Pancreas (tissue), 10 donors: ENCODE results near the gene UTRN. TPM values are rescaled to one million over a fixed set of nuclear protein-coding genes. Genes with fewer than 3 reads are reported as not detected.

Experiments used
- ATAC-seq, 4 donors: fragments of 200-7000 bp; cut with Tn5 transposase; one replicate each; pipeline versions ENCODE4 v1.8.0 to v1.9.1; 2020; ENCODE audit warnings: mild to moderate bottlenecking in 4 of 4, moderate library complexity in 4 of 4
- DNase-seq, 6 donors: peaks; one replicate each; pipeline ENCODE4 v3.0.0-alpha.2; 2020
- FAIRE-seq: peaks from 2 replicates; lab custom pipeline; 2012; peaks lifted over from hg19 to GRCh38; lab: Jason Lieb, UNC
- H3K27ac ChIP-seq, 4 donors: fragments of 200-600 bp; sonication (generic); 1 replicate in 3 of 4; 2 replicates in 1 of 4; pipeline versions ENCODE4 v1.5.0 to v1.8.0; 2020
- H3K27me3 ChIP-seq, 4 donors: fragments of 200-600 bp; one replicate each; pipeline ENCODE4 v1.8.0; 2021
- H3K36me3 ChIP-seq, 3 donors: fragments of 200-600 bp; sonication (generic) in 1 of 3; one replicate each; pipeline versions ENCODE4 v1.5.0 to v1.8.0; 2020 to 2021
- H3K4me1 ChIP-seq, 3 donors: fragments of 200-600 bp; one replicate each; pipeline ENCODE4 v1.8.0; 2021
- H3K4me3 ChIP-seq, 4 donors: fragments of 200-600 bp; sonication (generic) in 2 of 4; one replicate each; pipeline versions ENCODE4 v1.5.0 to v1.8.0; 2020 to 2021
- H3K9me3 ChIP-seq, 4 donors: fragments of 200-600 bp; one replicate each; pipeline ENCODE4 v1.8.0; 2021
- CTCF ChIP-seq, 4 donors: fragments of 200-600 bp; sonication (generic) in 3 of 4; IDR thresholded peaks; one replicate each; pipeline versions ENCODE4 v1.5.0 to v1.8.0; 2021; ENCODE audit warnings: antibody characterized with exemption in 4 of 4
- WGBS, 2 donors: extraction: QIAGEN DNeasy Blood & Tissue Kit; methylation state at CpG; one replicate each; pipeline ENCODE4 v1.1.7; 2013; 5-methylcytosine and 5-hydroxymethylcytosine counted together
- intact Hi-C, 3 donors: fragments of 100-400 bp; cut with DNase I; formaldehyde crosslinking; loops; one replicate each; pipeline versions ENCODE4 v1.11.1 to v1.14.2; 2022
- polyA plus RNA-seq, 2 donors: library from polyadenylated mRNA; stranded (reverse); fragments of 200-250 nt; gene quantifications; one replicate each; pipeline ENCODE4 v1.2.3, GENCODE V29; 2013
- total RNA-seq, 6 donors: library from RNA; stranded (reverse); fragmentation: NEBNext Ultra II Directional in 4 of 6; extraction: Animal tissue kit (Norgen Biotek cat#: 25700) in 4 of 6; gene quantifications; one replicate each; pipeline versions ENCODE4 v1.2.1 to v1.2.4, GENCODE V29; 2021 to 2023
- donor health status: healthy with polysubstance abuse.
- donor health status: DM: no; HTN: no; CAD: no; lungs with moderate emphysema.
- donor health status: DM: no; HTN: no; CAD: no.
- donor health status: control.
- donor health status: control.
- donor health status: Bipolar disorder and iron deficiency.
- donor health status: DM: yes; HTN: yes; CAD: no.
- donor health status: DM: no; HTN: no; CAD: no.
- donor health status: DM: no; HTN: no; CAD: no.
- donor health status: DM: yes; HTN: yes; CAD: no.

Gene UTRN
- total and polyA plus RNA-seq, 8 donors = 10.0 to 116 (median 82.9) TPM

GRCh38 chr6:144311361-144311760, 26.2 kb downstream of the UTRN start:
- 42 to 59% methylated on average over 2 of the region's 2 CpGs for WGBS, 2 donors
- DNase-seq = no peak
- intact Hi-C loops = no loop called here
- Histone ChIP-seq H3K27me3 (no peaks in the 10 kb centered on the region), H3K4me1 (peaks cover 28 to 41% (median 39%) of the 10 kb centered on the region in 3 donors), H3K4me3 (no peak overlapping the region), H3K27ac (no peak overlapping the region), H3K9me3 (no peaks in the 10 kb centered on the region), H3K36me3 (no peaks in the 10 kb centered on the region)
- no peak for ATAC-seq
- no peak for FAIRE-seq
- no peak for TF ChIP-seq CTCF (IDR thresholded peaks at IDR 0.05)

GRCh38 chr6:144314003-144314485, 28.9 kb downstream of the UTRN start:
- Histone ChIP-seq H3K36me3 (no peaks in the 10 kb centered on the region), H3K27ac (peak overlapping the region in 2 of 4 donors; percentile 30 to 44), H3K4me3 (no peak overlapping the region), H3K9me3 (no peaks in the 10 kb centered on the region), H3K27me3 (no peaks in the 10 kb centered on the region), H3K4me1 (peaks cover 36 to 56% (median 55%) of the 10 kb centered on the region in 3 donors)
- DNase-seq (peak in 3 of 6 donors; percentile 24 to 47 (median 43)), FAIRE-seq (no peak), ATAC-seq (peak; percentile 39 to 62 (median 54))
- TF ChIP-seq CTCF (IDR thresholded peaks at IDR 0.05) = no peak
- 49 to 51% methylated on average over 5 of the region's 5 CpGs for WGBS, 2 donors
- intact Hi-C loops = no loop called here

DNA sequence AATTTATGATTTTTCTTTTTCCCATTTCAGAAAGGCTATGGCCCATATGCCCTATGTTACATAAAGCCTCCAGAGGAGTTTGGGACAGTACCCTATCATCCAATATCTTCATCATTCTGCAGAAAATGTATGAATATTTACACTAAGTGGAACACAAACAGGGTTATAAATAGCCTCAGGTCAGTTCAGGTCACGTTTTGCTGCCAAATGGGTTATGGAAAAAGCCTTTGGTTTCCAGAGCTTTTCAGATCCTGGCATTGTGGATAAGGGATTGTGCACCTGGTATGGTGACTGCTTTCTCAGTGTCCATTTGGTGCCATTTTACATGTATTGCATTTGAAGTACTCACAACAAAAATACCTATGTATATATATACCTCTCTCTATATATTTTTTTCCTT, 29.4 kb downstream of the UTRN start:
- peaks cover 36 to 56% (median 55%) of the 10 kb centered on the region in 3 donors for H3K4me1 ChIP-seq

GRCh38 chr6:144315226-144315980, 30.3 kb downstream of the UTRN start:
- ATAC-seq = peak; percentile 52 to 76 (median 67)
- H3K36me3 ChIP-seq = no peaks in the 10 kb centered on the region
- H3K27me3 ChIP-seq = no peaks in the 10 kb centered on the region
- no peak for FAIRE-seq
- H3K27ac ChIP-seq = peak overlapping the region in 3 of 4 donors; percentile 13 to 44 (median 30)
- H3K4me3 ChIP-seq = peak overlapping the region in 2 of 4 donors; percentile 10 to 11
- no peaks in the 10 kb centered on the region for H3K9me3 ChIP-seq
- peak in 4 of 6 donors; percentile 27 to 56 (median 38) for DNase-seq
- no peak for TF ChIP-seq CTCF (IDR thresholded peaks at IDR 0.05)
- WGBS, 2 donors = 18 to 21% methylated on average over 16 of the region's 16 CpGs
- peaks cover 36 to 63% (median 55%) of the 10 kb centered on the region in 3 donors for H3K4me1 ChIP-seq
- intact Hi-C loops = no loop called here

More for the DNA sequence above, 29.4 kb downstream of the UTRN start:
- Histone ChIP-seq H3K27me3 (no peaks in the 10 kb centered on the region), H3K36me3 (no peaks in the 10 kb centered on the region), H3K27ac (peak overlapping the region in 2 of 4 donors; percentile 30 to 44), H3K9me3 (no peaks in the 10 kb centered on the region), H3K4me3 (no peak overlapping the region)
- WGBS, 2 donors = 15 to 19% methylated on average over 1 of the region's 1 CpG
- intact Hi-C loops = no loop called here
- peak; percentile 52 to 69 (median 62) for ATAC-seq
- TF ChIP-seq CTCF (IDR thresholded peaks at IDR 0.05) = no peak
- no peak for FAIRE-seq
- peak in 1 of 6 donors; percentile 29 for DNase-seq
